Duodenal mucosa (tissue), 2 donors: ENCODE measurements around the gene TNNT2.

Experiments
- H3K27ac ChIP-seq: one replicate; pipeline ENCODE4 v1.7.0; 2013; ENCODE audit warnings: low read depth, low read length
- H3K27me3 ChIP-seq, 2 donors: one replicate each; pipeline ENCODE4 v1.7.0; 2013; ENCODE audit warnings: low read length in 2 of 2, control low read depth in 1 of 2; ENCODE audit not compliant: insufficient read depth in 2 of 2, control insufficient read depth in 1 of 2
- H3K36me3 ChIP-seq, 2 donors: one replicate each; pipeline ENCODE4 v1.7.0; 2013; ENCODE audit warnings: low read length in 2 of 2, control low read depth in 1 of 2; ENCODE audit not compliant: insufficient read depth in 2 of 2, control insufficient read depth in 1 of 2
- H3K4me1 ChIP-seq, 2 donors: one replicate each; pipeline ENCODE4 v1.7.0; 2013; ENCODE audit warnings: low read length in 2 of 2, control low read depth in 1 of 2; ENCODE audit not compliant: insufficient read depth in 2 of 2, control insufficient read depth in 1 of 2
- H3K4me3 ChIP-seq, 2 donors: one replicate each; pipeline ENCODE4 v1.7.0; 2013; ENCODE audit warnings: low read length in 2 of 2, low read depth in 1 of 2
- H3K9ac ChIP-seq, 2 donors: one replicate each; pipeline ENCODE4 v1.7.0; 2013; ENCODE audit warnings: low read length in 2 of 2, low read depth in 1 of 2
- H3K9me3 ChIP-seq, 2 donors: one replicate each; pipeline ENCODE4 v1.7.0; 2013; ENCODE audit warnings: low read length in 2 of 2, control low read depth in 1 of 2; ENCODE audit not compliant: control insufficient read depth in 1 of 2

TNNT2 gene

DNA sequence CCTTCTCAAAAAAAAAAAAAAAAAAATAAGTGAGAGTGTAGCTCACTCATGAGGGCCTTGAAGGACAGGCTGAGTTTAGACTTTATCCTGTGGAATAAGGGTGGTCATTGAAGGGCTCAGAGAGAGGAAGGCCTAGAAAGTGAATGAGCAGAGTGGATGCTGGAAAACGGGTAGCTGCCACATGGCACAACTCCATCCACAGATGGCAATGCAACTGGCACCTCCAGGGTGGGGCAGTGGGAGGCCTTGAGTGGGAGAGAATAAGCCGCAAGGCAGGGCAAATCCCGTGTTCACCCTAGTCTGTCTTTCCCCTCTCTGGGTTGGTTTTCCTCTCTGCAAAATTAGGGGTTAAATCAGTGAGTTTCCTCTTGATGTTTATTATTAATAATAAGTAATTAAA, 41.0 kb upstream of the TNNT2 start:
- no peak overlapping the region for H3K4me3 ChIP-seq
- no peaks in the 10 kb centered on the region for H3K36me3 ChIP-seq
- H3K27ac ChIP-seq = no peak overlapping the region
- H3K9ac ChIP-seq = no peak overlapping the region
- no peaks in the 10 kb centered on the region for H3K4me1 ChIP-seq
- no peaks in the 10 kb centered on the region for H3K9me3 ChIP-seq
- no peaks in the 10 kb centered on the region for H3K27me3 ChIP-seq

- H3K9me3 ChIP-seq = no peaks in the 10 kb centered on the region
- no peak overlapping the region for H3K4me3 ChIP-seq
- no peaks in the 10 kb centered on the region for H3K27me3 ChIP-seq
- no peaks in the 10 kb centered on the region for H3K4me1 ChIP-seq
- H3K9ac ChIP-seq = no peak overlapping the region
- no peaks in the 10 kb centered on the region for H3K36me3 ChIP-seq
- no peak overlapping the region for H3K27ac ChIP-seq
Measured at GRCh38 chr1:201414051-201414738, 36.7 kb upstream of the TNNT2 start.

GRCh38 chr1:201411292-201411691, 33.8 kb upstream of the TNNT2 start:
- H3K36me3 ChIP-seq = no peaks in the 10 kb centered on the region
- no peaks in the 10 kb centered on the region for H3K9me3 ChIP-seq
- peaks cover 11 to 13% of the 10 kb centered on the region in 2 donors for H3K4me1 ChIP-seq
- H3K9ac ChIP-seq = no peak overlapping the region
- no peak overlapping the region for H3K4me3 ChIP-seq
- no peak overlapping the region for H3K27ac ChIP-seq
- no peaks in the 10 kb centered on the region for H3K27me3 ChIP-seq

DNA sequence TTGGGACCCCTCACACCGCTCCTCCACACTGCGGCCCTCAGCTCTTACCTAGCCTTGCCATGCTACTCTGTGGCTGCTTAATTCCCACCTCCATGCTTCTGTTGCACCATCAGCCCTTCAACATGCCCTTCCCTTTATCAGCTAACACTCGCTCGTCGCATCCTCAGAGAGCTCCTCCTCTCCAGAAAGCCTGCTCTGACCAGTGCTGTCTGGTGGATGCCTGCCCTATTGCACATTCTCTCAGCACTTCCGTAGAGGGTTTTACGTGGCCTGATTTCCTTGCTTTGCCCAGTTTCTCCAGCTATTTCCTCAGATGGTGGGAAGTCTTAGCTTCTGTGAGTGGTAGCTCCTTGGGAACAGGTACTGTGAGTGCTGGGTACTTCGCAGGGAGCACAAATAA, 32.0 kb upstream of the TNNT2 start:
- Histone ChIP-seq H3K36me3 (no peaks in the 10 kb centered on the region), H3K9ac (no peak overlapping the region), H3K4me3 (no peak overlapping the region), H3K9me3 (no peaks in the 10 kb centered on the region), H3K4me1 (peaks cover 28 to 29% of the 10 kb centered on the region in 2 donors), H3K27ac (no peak overlapping the region), H3K27me3 (no peaks in the 10 kb centered on the region)

DNA sequence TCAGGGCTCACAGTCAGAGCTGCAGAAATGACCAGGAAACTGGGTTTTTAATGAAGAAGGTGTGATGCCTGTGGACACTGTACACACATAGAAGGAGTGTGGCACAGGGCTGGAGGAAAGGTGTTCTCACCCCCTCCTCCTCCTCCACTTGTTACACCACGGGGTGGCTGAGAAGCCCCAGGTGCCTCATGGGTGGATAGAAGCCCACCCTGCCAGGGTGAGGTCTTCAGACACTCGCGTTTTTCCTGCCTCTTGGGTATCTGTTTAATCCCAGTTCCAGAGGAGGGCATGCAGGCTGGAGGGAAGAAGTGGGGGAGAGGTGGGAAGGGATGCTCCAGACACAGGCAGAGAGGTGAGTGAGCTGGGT, 31.3 kb upstream of the TNNT2 start:
- Histone ChIP-seq H3K9me3 (no peaks in the 10 kb centered on the region), H3K36me3 (no peaks in the 10 kb centered on the region), H3K4me1 (peaks cover 34 to 35% of the 10 kb centered on the region in 2 donors), H3K27me3 (no peaks in the 10 kb centered on the region), H3K27ac (no peak overlapping the region), H3K9ac (no peak overlapping the region), H3K4me3 (no peak overlapping the region)

GRCh38 chr1:201408176-201408833, 30.8 kb upstream of the TNNT2 start:
- H3K27me3 ChIP-seq = no peaks in the 10 kb centered on the region
- no peaks in the 10 kb centered on the region for H3K9me3 ChIP-seq
- H3K4me3 ChIP-seq = no peak overlapping the region
- H3K9ac ChIP-seq = peak overlapping the region in 1 of 2 donors; percentile 41
- H3K36me3 ChIP-seq = no peaks in the 10 kb centered on the region
- no peak overlapping the region for H3K27ac ChIP-seq
- H3K4me1 ChIP-seq = peaks cover 39% of the 10 kb centered on the region in 2 donors

- H3K36me3 ChIP-seq = no peaks in the 10 kb centered on the region
- no peaks in the 10 kb centered on the region for H3K27me3 ChIP-seq
- peaks cover 47% of the 10 kb centered on the region in 2 donors for H3K4me1 ChIP-seq
- H3K4me3 ChIP-seq = peak overlapping the region in 1 of 2 donors; percentile 24
- no peak overlapping the region for H3K27ac ChIP-seq
- no peaks in the 10 kb centered on the region for H3K9me3 ChIP-seq
- H3K9ac ChIP-seq = peak overlapping the region in 1 of 2 donors; percentile 18
Measured at GRCh38 chr1:201406831-201407406, 29.4 kb upstream of the TNNT2 start.

DNA sequence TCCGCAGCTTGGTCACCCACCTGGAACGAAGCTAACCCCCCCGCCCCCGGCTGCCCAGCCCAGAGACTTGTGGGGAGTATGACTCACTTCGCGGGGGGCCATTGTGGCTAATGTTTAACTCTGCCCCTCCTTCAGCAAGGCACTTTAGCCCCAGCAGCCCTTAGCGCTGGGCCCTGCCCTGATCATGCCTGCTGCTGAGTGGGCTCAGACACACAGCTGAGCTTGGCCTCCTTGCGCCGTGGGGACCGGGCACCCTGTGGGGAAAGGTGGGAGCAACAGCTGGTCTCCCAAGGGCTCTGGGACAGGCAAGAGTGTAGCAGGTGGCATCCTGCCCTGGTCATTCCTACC, 28.0 kb upstream of the TNNT2 start:
- Histone ChIP-seq H3K4me1 (peaks cover 55 to 59% of the 10 kb centered on the region in 2 donors), H3K4me3 (peak overlapping the region; percentile 25 to 30), H3K27ac (peak overlapping the region; percentile 89), H3K9me3 (no peaks in the 10 kb centered on the region), H3K9ac (peak overlapping the region; percentile 61 to 69), H3K27me3 (no peaks in the 10 kb centered on the region), H3K36me3 (no peaks in the 10 kb centered on the region)

GRCh38 chr1:201404722-201405483, 27.4 kb upstream of the TNNT2 start:
- H3K4me3 ChIP-seq = peak overlapping the region; percentile 13 to 33
- peak overlapping the region; percentile 58 to 61 for H3K9ac ChIP-seq
- H3K9me3 ChIP-seq = no peaks in the 10 kb centered on the region
- peaks cover 60 to 64% of the 10 kb centered on the region in 2 donors for H3K4me1 ChIP-seq
- peak overlapping the region; percentile 89 for H3K27ac ChIP-seq
- no peaks in the 10 kb centered on the region for H3K36me3 ChIP-seq
- no peaks in the 10 kb centered on the region for H3K27me3 ChIP-seq

DNA sequence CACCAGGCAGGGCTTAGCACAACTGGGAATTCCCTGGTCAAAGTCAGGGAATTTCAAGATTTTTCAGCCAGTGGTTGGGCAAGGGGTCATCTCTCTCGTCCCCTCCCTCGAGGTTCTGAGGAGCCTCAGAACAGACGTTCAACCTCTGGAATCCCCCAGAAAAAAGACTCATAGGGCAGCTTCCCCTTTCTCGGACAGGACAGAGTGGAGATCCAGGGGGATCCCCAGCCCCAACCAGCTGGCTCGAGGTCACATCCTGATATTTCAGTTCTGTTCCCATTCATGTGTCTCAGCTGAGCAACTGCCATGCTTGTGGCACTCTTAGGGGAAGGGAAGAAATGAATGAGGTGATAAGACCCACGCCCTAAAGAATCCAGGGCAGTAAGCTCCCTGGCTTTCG, 26.6 kb upstream of the TNNT2 start:
- Histone ChIP-seq H3K4me1 (peaks cover 61 to 64% of the 10 kb centered on the region in 2 donors), H3K27me3 (no peaks in the 10 kb centered on the region), H3K27ac (no peak overlapping the region), H3K9ac (peak overlapping the region; percentile 11 to 58), H3K36me3 (no peaks in the 10 kb centered on the region), H3K4me3 (no peak overlapping the region), H3K9me3 (no peaks in the 10 kb centered on the region)
